Stimulated activated CD4-positive, alpha-beta T cell treated with anti-CD3 and anti-CD28 coated beads, Interleukin-15, amount 100 ng/mL, for 48 hours (primary cell): ENCODE results near the gene REPIN1.

ENCODE experiments used
- DNase-seq, 2 donors: peaks; one replicate each; pipeline ENCODE4 v3.0.0-alpha.2; 2020; ENCODE audit warnings: low read depth in 2 of 2

REPIN1 gene

DNA sequence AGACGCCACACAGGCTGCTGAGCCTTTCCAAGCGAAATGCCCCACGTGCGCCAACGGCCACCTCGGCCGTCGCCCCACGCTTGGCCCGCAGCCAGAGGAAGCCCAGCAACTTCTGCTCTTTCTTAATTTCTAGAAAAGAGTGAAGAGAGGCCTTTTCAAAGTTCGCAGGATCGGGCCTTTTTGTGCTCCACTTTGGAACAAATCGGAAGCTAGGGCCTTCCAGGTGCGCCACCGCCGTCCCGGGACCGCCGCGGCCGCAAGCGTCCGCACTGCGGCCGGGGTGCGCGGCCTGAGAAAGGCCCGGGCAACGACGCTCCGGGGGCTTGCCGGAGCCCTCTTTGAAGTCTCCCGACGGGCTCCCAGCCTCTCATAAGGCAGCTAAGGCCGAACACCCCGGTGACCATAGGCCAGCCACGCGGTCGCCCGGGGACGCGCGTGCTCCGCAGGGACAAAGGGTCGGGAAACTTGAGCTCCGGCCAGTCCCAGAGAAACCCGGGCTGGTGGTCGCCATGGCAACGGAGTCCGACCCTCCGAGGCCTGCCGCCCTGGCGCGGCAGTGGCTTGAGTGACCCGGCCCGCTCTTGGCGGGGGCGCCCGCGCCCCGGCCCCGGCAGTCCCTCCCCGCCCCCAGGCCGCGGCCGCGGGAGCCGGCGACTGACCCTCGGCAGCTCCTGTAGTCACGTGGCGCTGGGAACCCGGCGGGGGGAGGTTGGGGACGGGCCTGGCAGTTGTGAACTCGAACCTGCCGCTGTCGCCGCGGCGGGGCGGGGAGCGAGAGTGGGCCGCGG is at the start of gene REPIN1:
TSS of gene REPIN1 (plus strand) at position 727 of the 788 bp plus-strand sequence. CDS start 890 bp downstream, outside the sequence.
- peak; percentile 75 to 76 for DNase-seq

DNA sequence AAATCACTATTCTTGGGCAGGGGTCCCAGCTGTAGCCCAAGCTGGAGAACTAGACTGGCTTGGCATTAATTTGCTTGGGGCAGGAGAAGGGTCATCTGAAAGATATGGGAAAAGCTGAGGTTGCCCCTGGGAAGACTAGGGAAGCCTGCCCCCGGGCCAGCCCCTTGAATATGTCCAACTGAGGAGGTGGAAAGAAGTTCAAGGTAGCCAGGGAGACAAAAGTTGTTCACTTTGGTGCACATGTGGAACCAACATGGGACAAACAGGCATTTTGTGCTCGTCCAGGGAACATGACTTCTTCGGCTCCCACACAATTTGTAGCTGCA is 46.9 kb upstream of the REPIN1 start:
- DNase-seq = no peak

DNA sequence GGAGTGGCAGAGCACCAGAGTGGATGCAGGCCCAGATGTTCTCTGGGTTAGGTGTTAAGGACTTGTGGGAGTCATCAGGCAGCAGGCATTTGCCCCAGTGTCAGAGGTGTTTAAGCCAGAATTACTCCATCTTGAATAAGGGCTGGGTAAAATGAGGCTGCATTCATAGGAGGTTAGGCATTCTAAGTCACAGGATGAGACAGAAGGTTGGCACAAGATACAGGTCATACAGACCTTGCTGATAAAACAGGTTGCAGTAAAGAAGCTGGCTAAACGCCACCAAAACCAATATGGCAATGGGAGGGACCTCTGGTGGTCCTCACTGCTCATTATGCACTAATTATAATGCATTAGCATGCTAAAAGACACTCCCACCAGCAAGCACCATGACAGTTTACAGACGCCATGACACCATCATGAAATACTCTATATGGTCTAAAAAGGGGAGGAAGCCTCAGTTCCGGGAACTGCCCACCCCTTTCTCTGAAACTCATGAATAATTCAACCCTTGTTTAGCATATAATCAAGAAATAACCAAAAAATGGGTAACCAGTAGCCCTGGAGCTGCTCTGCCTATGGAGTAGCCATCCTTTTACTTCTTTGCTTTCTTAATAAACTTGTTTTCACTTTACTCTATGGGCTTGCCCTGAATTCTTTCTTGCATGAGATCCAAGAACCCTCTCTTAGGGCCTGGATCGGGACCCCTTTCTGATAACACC is 46.3 kb upstream of the REPIN1 start:
- peak; percentile 56 to 65 for DNase-seq

DNA sequence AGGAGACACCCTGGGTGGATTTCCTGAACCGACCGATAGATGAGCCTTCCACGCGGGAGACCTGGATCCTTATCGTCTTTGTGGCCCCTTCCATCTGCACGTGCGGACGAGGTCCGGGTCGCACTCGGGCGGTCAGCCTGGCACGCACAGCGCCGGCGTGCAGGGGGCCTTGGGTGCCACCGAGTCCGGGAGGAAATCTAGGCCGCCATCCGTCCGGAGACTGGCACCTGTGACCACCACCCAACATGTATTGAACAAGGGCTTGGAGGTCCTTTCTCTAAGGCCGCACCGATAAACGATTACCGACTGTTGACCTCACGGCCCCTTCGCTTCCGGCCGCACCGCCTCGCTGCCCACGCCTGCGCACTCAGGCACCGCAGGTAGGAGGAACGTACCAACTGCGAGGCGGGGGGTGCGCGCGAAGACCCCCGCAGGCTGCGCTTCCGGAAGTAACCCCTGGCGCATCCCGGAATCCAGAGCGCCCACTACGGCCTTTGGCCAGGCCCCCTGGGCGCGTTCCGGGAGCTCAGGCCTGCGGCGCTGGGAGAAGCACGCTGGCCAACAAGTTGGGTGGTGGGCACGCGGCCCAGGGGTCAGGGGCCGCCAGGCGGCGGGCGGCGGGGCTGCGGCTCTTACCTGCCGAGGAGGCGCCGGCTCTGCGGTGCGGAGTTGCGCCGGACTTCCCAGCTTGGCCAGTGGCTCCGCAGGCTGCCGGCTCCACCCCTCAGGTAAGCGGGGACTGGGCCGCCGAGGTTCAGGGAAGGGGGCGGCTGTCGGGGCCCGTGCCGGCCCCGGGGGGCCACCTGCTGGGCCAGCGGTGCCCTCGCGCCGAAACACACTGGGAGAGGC is 45.6 kb upstream of the REPIN1 start, which contains the start of the genes ACTR3C and LRRC61:
TSS of gene ACTR3C (minus strand) at position 713 of the 849 bp plus-strand sequence. CDS start 28,249 bp downstream, outside the sequence.
TSS of gene LRRC61 (plus strand) at position 523 of the 849 bp plus-strand sequence. CDS start 13,507 bp downstream, outside the sequence.
- DNase-seq = peak; percentile 38 to 52

DNA sequence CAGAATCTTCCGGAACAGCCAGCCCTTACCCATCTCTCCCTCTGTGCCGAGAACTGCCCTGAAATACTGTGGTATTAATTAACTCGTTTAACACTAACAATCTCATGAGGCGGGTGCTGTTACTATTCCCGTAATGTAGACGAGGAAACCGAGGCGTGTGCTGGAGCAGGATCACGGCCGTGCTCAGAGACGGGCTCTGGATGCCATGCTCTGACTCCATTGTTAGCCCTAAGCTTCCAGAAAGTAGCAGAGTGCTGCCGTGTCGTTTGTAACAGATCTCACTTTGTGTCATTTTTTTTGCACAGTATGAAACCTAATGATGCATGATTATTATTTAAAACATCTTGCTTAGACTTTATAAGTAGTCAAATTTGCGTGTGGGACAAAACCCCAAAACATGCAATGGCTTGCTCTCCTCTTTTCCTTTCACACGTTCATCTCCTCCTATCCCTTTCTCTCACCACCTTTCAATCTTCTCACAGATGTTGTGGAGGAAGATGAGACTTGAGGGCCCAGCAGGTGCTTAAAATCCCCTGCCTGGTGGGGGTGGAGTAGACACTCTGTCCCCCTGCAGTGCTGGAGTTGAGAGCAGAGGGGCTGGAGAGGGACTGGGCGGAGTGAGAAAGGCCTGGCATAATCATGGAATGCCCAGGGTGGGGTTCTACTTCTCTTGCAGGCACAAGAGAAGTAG is 44.8 kb upstream of the REPIN1 start:
- no peak for DNase-seq

DNA sequence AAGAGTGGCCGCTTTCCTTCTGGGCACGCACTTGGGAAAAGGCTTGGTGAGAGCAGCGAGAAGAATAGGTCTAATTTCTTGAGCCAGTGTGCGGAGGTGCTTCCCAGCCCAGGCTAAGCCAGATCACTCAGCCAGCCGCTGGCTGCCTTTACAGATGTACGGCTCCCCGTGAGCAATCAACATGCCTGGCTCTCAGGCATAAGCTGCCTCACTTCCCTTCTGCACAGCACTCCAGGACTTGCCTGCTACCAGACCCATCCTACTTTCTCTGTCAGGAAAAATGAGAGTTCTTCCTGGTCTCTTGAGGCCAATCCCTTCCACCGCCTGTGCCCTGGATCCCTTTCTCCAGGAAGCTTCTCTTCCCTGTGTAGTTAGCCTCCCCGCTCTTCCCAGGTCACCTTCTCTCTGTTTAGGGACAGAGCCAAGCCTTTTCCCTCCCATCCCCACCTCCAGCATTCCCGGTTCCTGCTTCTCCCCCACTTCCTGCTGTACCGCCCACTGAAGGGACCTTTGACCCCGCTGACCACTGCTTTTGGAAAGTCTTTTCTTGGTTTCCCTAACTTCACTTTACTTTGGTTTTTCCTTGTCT is 44.2 kb upstream of the REPIN1 start:
- no peak for DNase-seq

DNA sequence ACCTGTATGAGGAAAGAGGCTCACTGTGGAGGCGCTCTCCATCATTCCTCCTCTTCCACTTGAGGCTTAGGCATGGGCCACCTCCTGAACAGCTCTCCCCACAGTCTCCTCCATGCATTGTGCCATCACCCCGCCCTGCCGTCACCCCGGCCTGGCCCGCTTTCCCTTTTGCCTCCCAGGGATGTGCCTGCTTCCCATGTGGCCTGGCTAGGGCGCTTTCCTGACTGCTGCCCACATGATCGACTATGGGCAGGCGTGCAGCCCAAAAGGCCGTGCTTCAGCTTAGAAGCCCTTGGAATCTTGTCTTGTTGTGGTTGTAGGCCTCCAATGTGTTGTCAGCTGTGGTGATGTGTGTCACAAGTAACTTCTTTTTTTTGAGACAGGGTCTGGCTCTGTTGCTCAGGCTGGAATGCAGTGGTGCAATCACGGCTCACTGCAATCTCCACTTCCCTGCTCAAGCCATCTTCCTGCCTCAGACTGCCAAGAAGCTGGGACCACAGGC is 43.5 kb upstream of the REPIN1 start:
- DNase-seq = no peak

DNA sequence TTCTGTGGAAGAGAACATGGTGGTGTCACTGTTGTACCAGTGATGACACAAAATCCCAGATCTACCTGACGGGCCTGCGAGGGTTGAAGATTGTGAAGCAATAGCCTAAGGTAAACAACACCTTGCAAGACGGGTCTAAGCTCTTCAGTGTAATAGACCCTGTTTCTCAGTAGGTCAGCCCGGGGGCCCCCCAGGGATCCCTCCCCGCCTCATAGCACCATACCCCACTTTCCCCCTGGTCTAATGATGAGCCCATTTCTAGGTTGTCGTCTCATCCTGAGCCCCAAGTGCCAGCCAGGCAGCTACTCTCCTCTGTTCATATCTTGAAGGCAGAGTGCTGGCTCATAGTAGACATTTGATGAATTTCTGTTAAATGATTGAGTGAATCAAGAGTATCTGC is 42.7 kb upstream of the REPIN1 start:
- no peak for DNase-seq

DNA sequence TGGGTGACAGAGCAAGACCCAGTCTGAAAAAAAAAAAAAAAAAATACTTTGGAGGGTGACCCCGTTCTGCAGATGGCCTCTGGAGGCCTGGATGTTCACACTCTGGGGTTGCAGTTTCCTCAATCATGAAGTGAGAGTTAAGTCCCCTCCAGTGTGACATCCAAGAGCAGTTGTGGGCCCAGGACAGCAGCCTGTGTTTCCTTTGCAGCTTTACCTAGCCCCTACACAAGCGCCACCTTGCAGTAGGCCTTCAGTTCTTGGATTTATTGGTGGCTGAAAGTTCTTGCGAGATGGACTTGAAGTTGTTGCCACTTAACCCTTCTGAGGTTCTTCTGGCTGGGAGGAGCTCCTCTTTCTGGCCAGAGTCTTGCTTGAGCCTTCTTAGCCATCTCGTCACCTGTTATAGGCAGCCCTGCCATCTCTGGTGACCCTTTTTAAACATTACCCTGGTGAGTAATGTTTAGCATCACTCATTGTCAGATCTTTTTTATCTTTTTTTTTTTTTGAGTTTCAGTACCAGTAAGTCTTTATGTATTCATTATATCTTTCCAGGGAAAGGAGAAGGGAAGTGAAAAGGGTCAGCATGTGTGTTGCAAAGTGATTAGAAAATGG is 41.9 kb upstream of the REPIN1 start:
- no peak for DNase-seq

DNA sequence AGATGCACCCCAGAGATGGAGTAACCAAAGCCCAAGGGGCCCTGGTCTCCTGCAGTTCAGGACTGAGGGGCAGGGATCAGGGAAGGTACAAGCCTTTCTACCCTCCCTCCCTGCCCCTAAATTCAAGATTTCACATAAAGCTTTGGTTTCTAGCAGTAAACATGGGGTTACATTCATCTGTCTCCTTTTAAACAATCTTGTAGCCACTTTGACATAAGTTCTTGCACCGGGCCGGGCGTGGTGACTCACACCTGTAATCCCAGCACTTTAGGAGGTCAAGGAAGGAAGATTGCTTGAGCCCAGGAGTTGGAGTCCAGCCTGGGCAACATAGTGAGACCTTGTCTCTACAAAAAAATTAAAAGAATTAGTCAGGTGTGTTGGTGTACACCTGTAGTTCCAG is 41.3 kb upstream of the REPIN1 start:
- no peak for DNase-seq

DNA sequence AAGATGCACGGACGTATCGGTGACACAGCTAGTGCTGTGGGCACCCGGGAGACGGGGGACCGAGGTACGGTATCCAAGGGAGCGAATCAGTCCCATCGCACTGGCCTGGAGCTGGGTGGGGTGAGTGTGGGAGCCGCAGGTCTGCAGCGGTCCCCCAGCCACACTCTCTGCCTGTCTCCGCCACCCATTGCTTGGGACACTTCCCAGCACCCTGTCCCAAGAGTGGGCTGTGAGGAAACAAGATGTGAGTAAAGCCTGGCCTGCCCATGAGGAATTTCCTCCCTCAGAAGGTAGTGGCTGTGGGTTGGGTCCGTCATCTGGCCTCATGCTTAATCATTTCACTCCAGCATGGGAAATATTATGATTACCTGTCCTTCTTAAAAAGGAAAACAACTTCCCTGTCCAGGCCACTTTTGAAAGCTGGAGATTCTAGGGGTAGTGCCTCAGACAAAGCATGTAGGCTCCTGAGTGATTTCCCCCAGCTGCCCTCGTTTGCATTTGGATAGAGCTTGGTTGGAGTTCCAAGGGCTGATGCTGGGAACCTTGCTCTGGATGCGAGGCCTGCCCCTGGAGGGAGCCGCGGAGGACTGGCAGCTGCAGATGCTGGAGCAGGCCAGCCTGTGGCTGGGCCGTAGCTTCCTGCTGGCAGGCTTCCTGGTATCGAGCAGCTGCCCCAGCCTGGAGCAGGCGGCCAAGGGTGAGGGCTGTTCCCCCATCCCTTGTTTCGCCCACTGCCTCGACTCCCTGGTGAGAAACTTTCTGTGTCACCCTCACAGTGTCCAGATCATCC is 39.1 kb upstream of the REPIN1 start:
- no peak for DNase-seq

DNA sequence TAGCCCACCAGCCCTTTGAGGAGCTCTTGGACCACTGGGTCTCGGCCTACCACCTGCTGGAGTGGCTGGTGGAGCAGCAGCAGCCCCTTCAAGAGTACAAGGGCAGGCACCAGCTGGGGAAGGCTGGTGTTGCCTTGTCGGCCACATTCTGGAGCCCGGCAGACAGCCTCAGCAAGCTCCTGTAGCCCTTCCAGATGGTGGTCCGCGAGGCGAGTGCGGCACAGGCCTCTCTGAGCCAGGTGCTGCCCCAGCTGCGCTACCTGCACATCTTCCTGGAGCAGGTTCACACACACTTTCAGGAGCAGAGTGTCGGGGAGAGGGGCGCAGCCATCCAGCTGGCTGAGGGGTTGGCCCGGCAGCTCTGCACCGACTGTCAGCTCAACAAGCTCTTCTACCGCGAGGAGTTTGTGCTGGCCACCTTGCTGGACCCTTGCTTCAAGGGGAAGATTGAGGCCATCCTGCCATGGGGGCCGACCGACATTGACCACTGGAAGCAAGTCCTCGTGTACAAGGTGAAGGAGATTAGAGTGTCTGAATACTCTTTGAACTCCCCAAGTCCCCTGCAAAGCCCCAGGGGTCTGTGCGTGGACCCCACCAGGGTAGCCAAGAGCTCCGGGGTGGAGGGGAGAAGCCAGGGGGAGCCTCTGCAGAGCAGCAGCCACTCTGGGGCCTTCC is 38.3 kb upstream of the REPIN1 start:
- no peak for DNase-seq

DNA sequence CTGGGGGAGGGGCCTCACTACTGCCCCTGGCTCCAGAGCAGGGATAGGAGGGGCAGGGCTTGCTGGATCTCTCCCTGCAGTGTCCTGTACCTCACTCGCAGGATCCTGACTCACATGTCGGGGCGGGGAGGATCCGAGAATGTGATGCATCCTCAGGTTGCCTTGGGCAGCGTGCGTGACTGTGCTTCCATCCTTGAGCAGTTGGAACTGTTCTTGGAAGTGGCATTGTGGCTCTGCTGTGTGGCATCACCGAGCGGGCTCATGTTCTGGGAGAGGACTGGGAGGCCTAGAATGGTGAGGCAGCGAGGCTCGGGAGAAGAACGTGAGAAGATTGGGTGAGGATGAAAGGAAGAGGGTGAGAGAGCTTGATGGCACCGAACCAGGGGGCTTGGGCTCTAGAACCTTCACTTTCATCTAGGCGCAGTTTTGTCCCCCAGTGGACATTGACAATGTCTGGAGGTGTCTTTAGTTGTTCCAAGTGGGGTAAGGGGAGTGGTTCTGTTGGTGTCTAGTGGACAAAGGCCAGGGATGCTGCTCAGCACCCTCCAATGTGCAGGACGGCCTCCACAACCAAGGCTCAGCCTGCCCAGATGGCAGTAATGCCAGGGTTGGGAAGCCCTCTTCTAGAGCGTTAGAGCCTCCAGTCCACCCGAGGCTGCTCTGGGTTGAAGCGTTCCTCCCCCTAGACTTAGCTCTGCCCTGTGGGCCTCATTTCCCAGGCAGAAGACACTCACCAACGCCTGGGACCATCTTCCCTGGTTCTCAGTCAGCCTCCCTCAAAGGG is 35.6 kb upstream of the REPIN1 start:
- DNase-seq = no peak

DNA sequence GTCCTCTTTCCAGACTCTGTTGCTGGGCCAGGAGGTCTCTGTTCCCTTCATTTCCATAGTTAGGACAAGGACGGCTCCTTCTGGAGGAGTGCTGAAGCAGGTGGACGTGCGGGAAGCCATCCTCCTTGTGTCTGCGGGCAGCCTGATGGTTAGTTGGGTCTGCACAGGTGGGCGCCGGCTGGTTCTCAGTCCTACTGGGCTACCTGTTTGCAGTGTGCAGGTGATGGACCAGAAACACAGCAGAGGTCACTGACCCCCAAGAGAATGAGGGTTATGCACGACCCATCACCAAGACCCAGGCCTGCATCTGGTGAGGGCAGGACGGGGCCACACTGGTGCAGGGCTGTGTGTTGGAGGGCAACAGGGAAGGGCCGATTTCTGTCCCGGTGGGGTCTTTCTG is 35.0 kb upstream of the REPIN1 start:
- no peak for DNase-seq

DNA sequence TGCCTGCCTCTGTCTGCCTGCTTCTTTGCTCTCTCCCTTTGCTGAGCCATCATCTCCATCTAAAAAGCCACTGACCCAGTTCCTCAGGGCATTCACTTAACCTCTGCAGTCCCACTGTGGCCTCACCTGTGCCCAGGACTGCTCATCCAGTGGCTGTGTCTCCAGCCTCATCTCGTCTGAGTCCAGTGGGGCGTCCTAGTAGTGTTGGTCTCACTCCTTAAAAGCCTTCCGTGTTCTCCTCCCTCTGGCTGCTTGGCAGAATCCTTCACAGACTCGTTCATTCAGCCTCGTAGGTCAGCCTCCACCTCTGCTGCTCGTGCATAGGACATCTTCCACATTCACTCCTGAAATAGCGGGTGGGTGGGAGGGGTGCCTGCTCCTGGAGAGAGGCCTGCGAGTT is 34.5 kb upstream of the REPIN1 start:
- no peak for DNase-seq

DNA sequence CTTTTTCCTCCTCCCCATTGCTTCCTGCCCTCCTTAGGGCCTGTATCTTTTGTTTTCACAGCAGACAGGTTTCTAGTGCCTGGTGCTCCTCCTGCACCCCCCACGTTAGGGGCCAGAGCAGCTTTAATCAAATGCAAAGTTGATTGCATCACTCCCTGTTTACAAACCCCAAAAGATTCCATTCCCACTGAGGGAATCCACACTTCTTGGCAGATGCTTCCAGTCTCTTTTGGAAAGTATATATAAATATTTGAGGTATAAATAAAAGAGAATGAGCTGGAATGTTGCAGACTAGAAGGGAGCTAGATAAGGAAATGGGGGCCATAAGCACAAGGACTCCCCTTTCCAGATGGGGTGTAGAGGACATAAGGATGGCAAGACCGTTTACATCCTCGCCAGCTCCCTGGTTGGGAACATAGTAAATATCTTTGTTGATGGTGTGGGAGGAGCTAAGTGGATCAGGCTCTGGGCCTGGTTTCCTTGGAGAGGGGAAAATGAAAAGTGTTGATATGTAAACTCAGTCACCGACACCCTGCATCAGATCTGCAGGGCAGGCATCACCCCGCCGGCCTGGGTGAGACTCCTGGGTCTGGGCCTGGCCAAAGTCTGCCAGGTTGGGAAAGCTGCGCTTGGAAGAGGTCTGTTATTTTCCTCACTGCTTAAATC is 33.4 kb upstream of the REPIN1 start:
- DNase-seq = no peak

DNA sequence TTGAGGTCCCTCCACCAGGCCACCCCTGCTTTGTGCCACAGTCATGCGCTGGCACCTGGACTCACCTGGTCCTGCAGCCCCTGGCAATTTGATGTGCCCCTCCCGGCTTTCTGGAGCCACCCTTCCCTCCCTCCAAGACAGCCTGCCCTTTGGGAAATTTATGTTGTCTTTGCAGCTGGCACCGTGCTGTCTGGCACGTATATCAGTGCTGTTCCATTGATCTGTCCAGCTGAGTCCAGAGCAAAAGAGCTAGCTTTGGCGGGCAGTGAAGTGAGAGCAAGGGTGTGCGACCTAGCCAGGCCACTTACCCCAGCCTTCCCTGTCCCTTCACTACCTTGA is 32.9 kb upstream of the REPIN1 start:
- no peak for DNase-seq

DNA sequence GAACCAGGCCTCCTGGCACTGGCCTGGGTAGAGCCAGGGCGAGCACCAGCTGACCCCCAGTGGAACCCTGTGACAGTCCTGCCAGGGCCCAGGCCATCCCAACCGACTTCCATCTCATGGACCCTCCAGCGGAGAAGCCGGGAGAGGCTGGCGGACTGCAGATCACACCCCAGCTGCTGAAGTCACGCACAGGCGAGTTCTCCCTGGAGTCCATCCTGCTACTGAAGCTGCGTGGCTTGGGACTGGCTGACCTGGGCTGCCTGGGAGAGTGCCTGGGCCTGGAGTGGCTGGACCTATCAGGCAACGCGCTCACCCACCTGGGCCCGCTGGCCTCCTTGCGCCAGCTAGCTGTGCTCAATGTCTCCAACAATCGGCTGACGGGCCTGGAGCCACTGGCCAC is 31.9 kb upstream of the REPIN1 start:
- DNase-seq = no peak
